ENCODE data around the gene TTYH1. TPM values are rescaled to one million over a fixed set of nuclear protein-coding genes. Genes with fewer than 3 reads are reported as not detected.

The TTYH1 gene
- total and polyA plus RNA-seq, 2 donors (not counting 1 experiment from before 2014, with no cell fraction given) = not detected

DNA sequence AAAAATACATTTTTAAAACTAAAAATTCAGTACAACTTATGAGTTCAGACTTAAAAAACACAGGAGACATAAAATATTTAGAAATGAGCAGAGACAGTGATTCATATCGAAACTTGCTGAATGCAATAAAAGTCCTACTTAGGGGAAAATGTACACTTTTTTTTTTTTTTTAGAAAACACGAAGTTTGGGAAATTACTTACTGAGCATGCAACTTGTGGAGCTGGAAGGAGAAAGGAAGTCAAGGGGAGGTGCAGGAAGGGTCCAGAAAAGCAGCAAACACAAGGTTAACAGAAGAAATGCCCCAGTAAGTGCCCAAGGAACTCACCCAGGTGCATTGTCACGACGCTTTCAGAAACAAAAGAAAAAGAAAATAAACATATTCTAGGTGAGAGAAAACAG is 31.9 kb upstream of the TTYH1 start:
- no peak overlapping the region for H3K4me3 ChIP-seq (replicated peaks in 1 of 4; ENCODE audit: control extremely low read depth in 1 of 4, insufficient read depth in 1 of 4, low read depth in 3 of 4, low read length in 4 of 4)
- no peak overlapping the region for H2AFZ ChIP-seq (ENCODE audit: low read length)
- TF ChIP-seq, protein P1, sequence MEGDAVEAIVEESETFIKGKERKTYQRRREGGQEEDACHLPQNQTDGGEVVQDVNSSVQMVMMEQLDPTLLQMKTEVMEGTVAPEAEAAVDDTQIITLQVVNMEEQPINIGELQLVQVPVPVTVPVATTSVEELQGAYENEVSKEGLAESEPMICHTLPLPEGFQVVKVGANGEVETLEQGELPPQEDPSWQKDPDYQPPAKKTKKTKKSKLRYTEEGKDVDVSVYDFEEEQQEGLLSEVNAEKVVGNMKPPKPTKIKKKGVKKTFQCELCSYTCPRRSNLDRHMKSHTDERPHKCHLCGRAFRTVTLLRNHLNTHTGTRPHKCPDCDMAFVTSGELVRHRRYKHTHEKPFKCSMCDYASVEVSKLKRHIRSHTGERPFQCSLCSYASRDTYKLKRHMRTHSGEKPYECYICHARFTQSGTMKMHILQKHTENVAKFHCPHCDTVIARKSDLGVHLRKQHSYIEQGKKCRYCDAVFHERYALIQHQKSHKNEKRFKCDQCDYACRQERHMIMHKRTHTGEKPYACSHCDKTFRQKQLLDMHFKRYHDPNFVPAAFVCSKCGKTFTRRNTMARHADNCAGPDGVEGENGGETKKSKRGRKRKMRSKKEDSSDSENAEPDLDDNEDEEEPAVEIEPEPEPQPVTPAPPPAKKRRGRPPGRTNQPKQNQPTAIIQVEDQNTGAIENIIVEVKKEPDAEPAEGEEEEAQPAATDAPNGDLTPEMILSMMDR (conservative IDR thresholded peaks at IDR 0.05 in 1 of 2, IDR thresholded peaks at IDR 0.05 in 1 of 2; ENCODE audit: low read depth in 1 of 2, low read length in 2 of 2) = no peak
- no peak for TF ChIP-seq EZH2 (IDR thresholded peaks at IDR 0.05; ENCODE audit: low read length, missing control alignments)
- H3K9me3 ChIP-seq (ENCODE audit: control insufficient read depth, insufficient read depth, low read depth, low read length) = no peaks in the 10 kb centered on the region
- no peaks in the 10 kb centered on the region for H3K79me2 ChIP-seq (ENCODE audit: control insufficient read depth, insufficient read depth, low read length)
- H3K4me1 ChIP-seq (ENCODE audit: control insufficient read depth, extremely low read depth, insufficient read depth, low read length) = no peaks in the 10 kb centered on the region
- no peaks in the 10 kb centered on the region for H4K20me1 ChIP-seq (ENCODE audit: control insufficient read depth, extremely low read depth, insufficient read depth, low read length)
- no peak overlapping the region for H3K4me2 ChIP-seq (ENCODE audit: extremely low read depth, insufficient read depth, low read length)
- H3K9ac ChIP-seq (ENCODE audit: insufficient read depth, low read length) = no peak overlapping the region
- no peak overlapping the region for H3K27ac ChIP-seq (ENCODE audit: insufficient read depth, low read length)
- no peak for DNase-seq (ENCODE audit: low read depth in 2 of 2)
- no peaks in the 10 kb centered on the region for H3K36me3 ChIP-seq (ENCODE audit: control insufficient read depth, insufficient read depth, low read length)
- H3K27me3 ChIP-seq (ENCODE audit: control insufficient read depth, insufficient read depth, low read length) = no peaks in the 10 kb centered on the region

DNA sequence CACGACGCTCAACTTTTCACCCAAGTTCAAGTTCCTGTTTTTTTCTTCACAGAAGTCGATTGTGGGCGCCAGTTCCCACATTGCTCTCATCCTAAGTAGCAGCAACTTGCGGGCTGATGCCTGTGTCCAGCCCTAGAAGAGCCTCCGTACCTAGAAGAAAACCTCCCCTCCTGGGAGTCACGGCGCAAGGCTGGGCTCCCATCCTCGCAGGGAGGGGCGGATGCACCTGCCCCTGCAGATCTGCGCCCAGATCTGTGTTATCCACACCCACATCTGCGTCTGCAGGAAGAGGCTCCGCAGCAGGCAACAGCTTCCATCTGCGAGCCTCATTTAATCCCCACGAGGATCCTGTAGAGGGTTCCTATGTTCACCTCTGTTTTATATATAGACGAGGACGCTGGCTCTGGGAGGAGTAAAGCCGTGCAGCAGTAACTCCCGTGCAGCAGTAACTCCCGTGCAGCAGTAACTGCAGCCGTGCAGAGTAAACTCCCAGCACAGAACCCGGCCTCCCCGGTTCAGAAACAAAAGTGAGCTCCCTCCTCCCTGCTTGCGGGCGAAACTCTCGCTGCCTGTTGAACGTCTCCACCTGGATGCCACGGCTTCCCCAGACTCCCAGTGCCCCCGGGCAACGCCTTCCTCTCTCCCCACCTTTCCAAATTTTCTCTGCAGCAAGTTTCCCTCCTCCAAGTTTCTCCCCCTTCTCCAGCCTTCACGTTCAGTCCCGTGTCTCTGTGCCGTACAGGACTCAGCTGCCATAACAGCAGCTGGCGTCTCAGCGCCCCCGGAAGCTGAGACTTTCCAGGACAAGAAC is 27.1 kb upstream of the TTYH1 start:
- no peaks in the 10 kb centered on the region for H3K36me3 ChIP-seq (ENCODE audit: control insufficient read depth, insufficient read depth, low read length)
- H3K9me3 ChIP-seq (ENCODE audit: control insufficient read depth, insufficient read depth, low read depth, low read length) = no peaks in the 10 kb centered on the region
- no peak overlapping the region for H3K9ac ChIP-seq (ENCODE audit: insufficient read depth, low read length)
- H3K4me3 ChIP-seq (replicated peaks in 1 of 4; ENCODE audit: control extremely low read depth in 1 of 4, insufficient read depth in 1 of 4, low read depth in 3 of 4, low read length in 4 of 4) = peak overlapping the region in 2 of 4 experiments; percentile 11 to 28
- no peak overlapping the region for H2AFZ ChIP-seq (ENCODE audit: low read length)
- no peaks in the 10 kb centered on the region for H4K20me1 ChIP-seq (ENCODE audit: control insufficient read depth, extremely low read depth, insufficient read depth, low read length)
- no peak overlapping the region for H3K27ac ChIP-seq (ENCODE audit: insufficient read depth, low read length)
- H3K27me3 ChIP-seq (ENCODE audit: control insufficient read depth, insufficient read depth, low read length) = no peaks in the 10 kb centered on the region
- TF ChIP-seq, protein P1 (conservative IDR thresholded peaks at IDR 0.05 in 1 of 2, IDR thresholded peaks at IDR 0.05 in 1 of 2; ENCODE audit: low read depth in 1 of 2, low read length in 2 of 2) = no peak
- no peak for TF ChIP-seq EZH2 (IDR thresholded peaks at IDR 0.05; ENCODE audit: low read length, missing control alignments)
- DNase-seq (ENCODE audit: low read depth in 2 of 2) = no peak
- no peaks in the 10 kb centered on the region for H3K79me2 ChIP-seq (ENCODE audit: control insufficient read depth, insufficient read depth, low read length)
- H3K4me2 ChIP-seq (ENCODE audit: extremely low read depth, insufficient read depth, low read length) = no peak overlapping the region
- H3K4me1 ChIP-seq (ENCODE audit: control insufficient read depth, extremely low read depth, insufficient read depth, low read length) = no peaks in the 10 kb centered on the region

DNA sequence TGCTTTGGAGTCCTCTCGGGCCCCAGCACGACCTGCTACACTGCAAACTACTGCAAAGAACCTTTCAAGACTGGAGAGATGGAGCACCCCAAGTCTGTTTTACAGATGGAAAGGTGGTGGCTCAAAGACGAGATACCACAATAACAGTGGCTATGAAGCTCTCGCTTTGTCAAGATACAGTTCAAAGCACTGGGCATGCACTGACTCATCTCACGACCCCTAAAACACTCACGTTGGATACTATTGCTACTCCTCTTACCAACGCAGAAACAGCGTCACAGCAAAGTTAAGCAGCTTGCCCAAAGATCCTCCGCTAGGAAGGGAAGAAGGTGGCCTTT is 26.5 kb upstream of the TTYH1 start:
- Histone ChIP-seq H3K4me1 (ENCODE audit: control insufficient read depth, extremely low read depth, insufficient read depth, low read length) (no peaks in the 10 kb centered on the region), H3K9ac (ENCODE audit: insufficient read depth, low read length) (no peak overlapping the region), H3K27me3 (ENCODE audit: control insufficient read depth, insufficient read depth, low read length) (no peaks in the 10 kb centered on the region), H3K4me3 (replicated peaks in 1 of 4; ENCODE audit: control extremely low read depth in 1 of 4, insufficient read depth in 1 of 4, low read depth in 3 of 4, low read length in 4 of 4) (no peak overlapping the region), H3K4me2 (ENCODE audit: extremely low read depth, insufficient read depth, low read length) (no peak overlapping the region), H2AFZ (ENCODE audit: low read length) (no peak overlapping the region), H3K9me3 (ENCODE audit: control insufficient read depth, insufficient read depth, low read depth, low read length) (no peaks in the 10 kb centered on the region), H3K27ac (ENCODE audit: insufficient read depth, low read length) (no peak overlapping the region), H3K36me3 (ENCODE audit: control insufficient read depth, insufficient read depth, low read length) (no peaks in the 10 kb centered on the region), H4K20me1 (ENCODE audit: control insufficient read depth, extremely low read depth, insufficient read depth, low read length) (no peaks in the 10 kb centered on the region), H3K79me2 (ENCODE audit: control insufficient read depth, insufficient read depth, low read length) (no peaks in the 10 kb centered on the region)
- DNase-seq (ENCODE audit: low read depth in 2 of 2) = no peak
- TF ChIP-seq, protein P1 (conservative IDR thresholded peaks at IDR 0.05 in 1 of 2, IDR thresholded peaks at IDR 0.05 in 1 of 2; ENCODE audit: low read depth in 1 of 2, low read length in 2 of 2) = no peak
- TF ChIP-seq EZH2 (IDR thresholded peaks at IDR 0.05; ENCODE audit: low read length, missing control alignments) = no peak

Data from fibroblast of lung (primary cell).